Measurements from ENCODE around the gene XPO5. TPM values are rescaled to one million over a fixed set of nuclear protein-coding genes. Genes with fewer than 3 reads are reported as not detected.

Gene XPO5
- total and polyA plus RNA-seq, 9 of the 15 experiments (the other 6 are each of a cell fraction or from before 2014, with no cell fraction given) = 36.0 to 170 (median 99.1) TPM

- peak; percentile 81 for TF ChIP-seq ZNF511 (CRISPR knock-in tag; IDR thresholded peaks at IDR 0.05)
- TF ChIP-seq RUNX1 (IDR thresholded peaks at IDR 0.05; ENCODE audit: low read depth) = no peak
- TF ChIP-seq RBM14 (IDR thresholded peaks at IDR 0.05; ENCODE audit: borderline replicate concordance, insufficient read depth, low read depth, low read length) = 0 out of 2 replicates have a peak, but pooled peaks have one; percentile 52
- TF ChIP-seq FOXA3 (CRISPR knock-in tag; conservative IDR thresholded peaks at IDR 0.05 in 1 of 2, IDR thresholded peaks at IDR 0.05 in 1 of 2) = no peak
- peak; percentile 84 for TF ChIP-seq PML (IDR thresholded peaks at IDR 0.05; ENCODE audit: low read length)
- TF ChIP-seq CC2D1A (IDR thresholded peaks at IDR 0.05) = peak; percentile 89
- no peak for TF ChIP-seq JUN (IDR thresholded peaks at IDR 0.05; ENCODE audit: borderline replicate concordance, low read depth, low read length)
- no peak; the same call in 1 of the 2 replicates for TF ChIP-seq JUN (CRISPR knock-in tag; IDR thresholded peaks at IDR 0.05; ENCODE audit: borderline replicate concordance)
- TF ChIP-seq NONO (IDR thresholded peaks at IDR 0.05; ENCODE audit: low read depth in 2 of 2, low read length in 1 of 2) = peak; percentile 67 to 81; a peak in 2 of 4 replicates
- TF ChIP-seq POLR2G (IDR thresholded peaks at IDR 0.05; ENCODE audit: low read depth, low read length) = peak; percentile 96
- TF ChIP-seq ZNF764 (CRISPR knock-in tag; IDR thresholded peaks at IDR 0.05; ENCODE audit: low read depth) = peak; percentile 98
- TF ChIP-seq BRF1 (IDR thresholded peaks at IDR 0.05; ENCODE audit: borderline replicate concordance, extremely low read depth, insufficient read length) = no peak
- TF ChIP-seq ZNF384 (IDR thresholded peaks at IDR 0.05; ENCODE audit: low read depth, low read length) = no peak
- peak; percentile 88; the same call in 1 of the 2 replicates for TF ChIP-seq KAT7 (CRISPR knock-in tag; IDR thresholded peaks at IDR 0.05; ENCODE audit: borderline replicate concordance)
- TF ChIP-seq CXXC5 (CRISPR knock-in tag; IDR thresholded peaks at IDR 0.05) = peak; percentile 90
- peak; percentile 87; the same call in 1 of the 2 replicates for TF ChIP-seq POLR2AphosphoS2 (IDR thresholded peaks at IDR 0.05; ENCODE audit: low read length)
- 0 out of 2 replicates have a peak, but pooled peaks have one; percentile 63 for TF ChIP-seq TGIF2 (CRISPR knock-in tag; IDR thresholded peaks at IDR 0.05)
- TF ChIP-seq NFE2 (IDR thresholded peaks at IDR 0.05; ENCODE audit: low read depth) = peak; percentile 23; the same call in 1 of the 2 replicates
- TF ChIP-seq, protein P1, sequence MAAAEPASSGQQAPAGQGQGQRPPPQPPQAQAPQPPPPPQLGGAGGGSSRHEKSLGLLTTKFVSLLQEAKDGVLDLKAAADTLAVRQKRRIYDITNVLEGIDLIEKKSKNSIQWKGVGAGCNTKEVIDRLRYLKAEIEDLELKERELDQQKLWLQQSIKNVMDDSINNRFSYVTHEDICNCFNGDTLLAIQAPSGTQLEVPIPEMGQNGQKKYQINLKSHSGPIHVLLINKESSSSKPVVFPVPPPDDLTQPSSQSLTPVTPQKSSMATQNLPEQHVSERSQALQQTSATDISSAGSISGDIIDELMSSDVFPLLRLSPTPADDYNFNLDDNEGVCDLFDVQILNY (CRISPR knock-in tag; IDR thresholded peaks at IDR 0.05) = 0 out of 2 replicates have a peak, but pooled peaks have one; percentile 87
Observed at GRCh38 chr6:43575772-43576551, at the start of gene XPO5, which contains the start of gene POLH (continued).
